ENCODE data around the gene ADGRB3.

ADGRB3 gene

DNA sequence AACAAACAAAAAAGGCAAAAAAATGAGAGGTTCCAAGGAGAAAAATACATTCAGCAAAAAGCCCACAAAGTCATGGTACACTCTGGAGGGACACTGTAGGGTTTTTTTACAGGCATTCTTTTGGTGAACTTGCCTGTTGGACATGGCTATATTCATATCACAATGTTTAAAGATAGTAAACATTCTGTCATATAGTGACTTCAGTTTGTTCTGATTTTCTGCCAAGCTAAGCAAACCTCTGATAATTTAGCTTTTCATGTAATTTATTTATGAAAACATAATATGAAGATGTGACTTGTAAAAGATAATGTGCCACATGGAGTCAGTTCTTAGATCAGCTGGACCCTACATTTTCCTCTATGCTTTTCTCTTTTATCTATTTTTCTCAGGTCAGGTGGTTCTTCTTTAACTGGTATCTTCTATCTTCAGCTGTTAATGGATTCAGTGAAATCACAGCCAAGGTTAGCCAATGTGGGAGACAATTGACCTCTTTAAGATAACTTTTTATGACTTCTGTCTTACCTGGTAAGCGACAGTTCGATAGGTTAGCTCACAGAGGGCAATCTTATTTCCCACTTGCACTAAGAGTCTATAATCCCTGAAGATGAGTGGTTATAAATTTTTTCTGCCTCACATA is 87.9 kb downstream of the ADGRB3 start:
- no peaks in the 10 kb centered on the region for H3K36me3 ChIP-seq
- H3K27me3 ChIP-seq, result no peaks in the 10 kb centered on the region
- H3K4me1 ChIP-seq (ENCODE audit: control insufficient read depth in 1 of 2, insufficient read depth in 1 of 2, low read depth in 1 of 2, low read length in 1 of 2), result no peaks in the 10 kb centered on the region
- no peaks in the 10 kb centered on the region for H3K9me3 ChIP-seq
- no peak overlapping the region for H3K27ac ChIP-seq
- TF ChIP-seq, protein P1, sequence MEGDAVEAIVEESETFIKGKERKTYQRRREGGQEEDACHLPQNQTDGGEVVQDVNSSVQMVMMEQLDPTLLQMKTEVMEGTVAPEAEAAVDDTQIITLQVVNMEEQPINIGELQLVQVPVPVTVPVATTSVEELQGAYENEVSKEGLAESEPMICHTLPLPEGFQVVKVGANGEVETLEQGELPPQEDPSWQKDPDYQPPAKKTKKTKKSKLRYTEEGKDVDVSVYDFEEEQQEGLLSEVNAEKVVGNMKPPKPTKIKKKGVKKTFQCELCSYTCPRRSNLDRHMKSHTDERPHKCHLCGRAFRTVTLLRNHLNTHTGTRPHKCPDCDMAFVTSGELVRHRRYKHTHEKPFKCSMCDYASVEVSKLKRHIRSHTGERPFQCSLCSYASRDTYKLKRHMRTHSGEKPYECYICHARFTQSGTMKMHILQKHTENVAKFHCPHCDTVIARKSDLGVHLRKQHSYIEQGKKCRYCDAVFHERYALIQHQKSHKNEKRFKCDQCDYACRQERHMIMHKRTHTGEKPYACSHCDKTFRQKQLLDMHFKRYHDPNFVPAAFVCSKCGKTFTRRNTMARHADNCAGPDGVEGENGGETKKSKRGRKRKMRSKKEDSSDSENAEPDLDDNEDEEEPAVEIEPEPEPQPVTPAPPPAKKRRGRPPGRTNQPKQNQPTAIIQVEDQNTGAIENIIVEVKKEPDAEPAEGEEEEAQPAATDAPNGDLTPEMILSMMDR (IDR thresholded peaks at IDR 0.05), result no peak
- H3K4me3 ChIP-seq (ENCODE audit: low read depth in 1 of 2, low read length in 1 of 2), result no peak overlapping the region

DNA sequence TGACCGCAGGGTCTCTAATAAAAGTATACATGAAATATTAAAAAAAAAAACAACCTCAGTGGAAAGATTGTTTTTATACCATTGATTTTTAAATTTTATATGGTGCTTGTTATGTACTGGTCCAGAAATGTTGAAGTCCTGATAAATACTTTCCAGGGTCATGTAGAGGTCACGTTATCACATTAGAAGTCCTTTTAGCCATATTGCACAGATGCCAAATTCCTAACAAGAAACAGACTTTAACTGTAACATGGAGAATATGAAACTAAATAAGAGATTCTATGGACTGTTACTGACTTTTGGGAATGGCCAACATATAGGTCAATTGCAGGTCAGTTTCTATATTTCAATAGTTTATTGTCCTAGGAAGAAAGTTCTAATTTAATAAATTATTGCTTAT is 89.0 kb downstream of the ADGRB3 start:
- Histone ChIP-seq H3K4me3 (ENCODE audit: low read depth in 1 of 2, low read length in 1 of 2) (no peak overlapping the region), H3K27me3 (no peaks in the 10 kb centered on the region), H3K9me3 (no peaks in the 10 kb centered on the region), H3K36me3 (no peaks in the 10 kb centered on the region), H3K4me1 (ENCODE audit: control insufficient read depth in 1 of 2, insufficient read depth in 1 of 2, low read depth in 1 of 2, low read length in 1 of 2) (no peaks in the 10 kb centered on the region), H3K27ac (no peak overlapping the region)
- TF ChIP-seq, protein P1 (IDR thresholded peaks at IDR 0.05), result no peak

DNA sequence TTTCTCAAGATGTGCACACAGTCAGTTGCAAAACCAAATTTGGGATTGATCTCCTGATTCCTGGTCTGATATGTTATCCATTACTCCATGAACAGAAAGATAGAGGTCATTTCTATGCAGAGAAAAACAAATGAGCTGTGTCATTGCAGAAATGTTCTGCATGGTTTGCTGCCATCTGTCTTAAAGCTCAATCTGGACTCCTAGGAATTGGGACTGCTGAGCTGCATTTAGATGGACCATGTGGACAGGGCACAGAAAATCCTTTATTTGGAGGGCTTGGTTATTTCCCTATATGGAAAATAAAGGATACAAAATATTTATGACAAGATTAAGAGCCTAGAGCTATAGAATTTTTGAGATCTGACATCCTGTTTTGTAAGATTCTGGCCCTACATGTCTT is 91.3 kb downstream of the ADGRB3 start:
- Histone ChIP-seq H3K27ac (no peak overlapping the region), H3K27me3 (no peaks in the 10 kb centered on the region), H3K9me3 (no peaks in the 10 kb centered on the region), H3K4me1 (ENCODE audit: control insufficient read depth in 1 of 2, insufficient read depth in 1 of 2, low read depth in 1 of 2, low read length in 1 of 2) (no peaks in the 10 kb centered on the region), H3K4me3 (ENCODE audit: low read depth in 1 of 2, low read length in 1 of 2) (no peak overlapping the region), H3K36me3 (no peaks in the 10 kb centered on the region)
- TF ChIP-seq, protein P1 (IDR thresholded peaks at IDR 0.05), result no peak

DNA sequence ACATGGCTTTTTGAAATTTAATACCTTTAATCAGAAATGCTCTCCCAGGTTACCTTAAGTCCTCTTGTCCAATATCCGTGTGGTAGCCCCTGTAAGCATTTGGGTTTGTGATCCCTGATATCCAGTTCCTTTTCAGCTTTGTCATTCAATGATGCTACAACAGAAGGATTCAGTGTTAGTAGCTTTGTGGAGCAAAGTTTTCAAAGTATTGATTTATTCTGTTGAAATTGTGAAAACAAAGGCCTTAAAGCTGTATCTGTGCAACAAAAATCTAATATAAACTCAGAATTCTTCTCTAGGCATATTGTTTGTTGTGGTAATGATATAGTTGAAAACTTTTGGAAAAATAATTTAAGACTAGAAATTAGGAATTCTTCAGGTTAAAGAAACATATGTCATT is 91.9 kb downstream of the ADGRB3 start:
- Histone ChIP-seq H3K36me3 (no peaks in the 10 kb centered on the region), H3K9me3 (no peaks in the 10 kb centered on the region), H3K27me3 (no peaks in the 10 kb centered on the region), H3K27ac (no peak overlapping the region), H3K4me1 (ENCODE audit: control insufficient read depth in 1 of 2, insufficient read depth in 1 of 2, low read depth in 1 of 2, low read length in 1 of 2) (no peaks in the 10 kb centered on the region), H3K4me3 (ENCODE audit: low read depth in 1 of 2, low read length in 1 of 2) (no peak overlapping the region)
- TF ChIP-seq, protein P1 (IDR thresholded peaks at IDR 0.05), result no peak

DNA sequence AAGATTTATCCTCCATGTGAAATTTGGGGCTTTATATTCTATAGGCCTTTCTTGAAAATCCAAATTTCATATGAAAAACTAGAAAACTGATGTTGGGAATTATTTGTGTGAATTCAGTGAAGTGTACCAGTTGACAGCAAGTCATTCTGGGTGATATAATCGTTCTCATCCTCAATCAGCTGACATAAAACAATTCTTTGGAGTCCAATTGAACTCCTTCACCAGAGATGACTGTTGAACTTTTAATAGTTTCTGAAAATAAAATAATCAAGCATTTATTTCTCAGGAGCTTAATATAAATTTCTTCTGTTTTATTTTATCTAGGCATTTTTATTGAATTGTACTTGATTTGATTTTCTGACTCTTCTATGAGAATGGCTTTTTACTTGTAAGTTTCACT is 92.6 kb downstream of the ADGRB3 start:
- H3K4me3 ChIP-seq (ENCODE audit: low read depth in 1 of 2, low read length in 1 of 2), result no peak overlapping the region
- TF ChIP-seq, protein P1 (IDR thresholded peaks at IDR 0.05), result no peak
- no peaks in the 10 kb centered on the region for H3K36me3 ChIP-seq
- H3K27me3 ChIP-seq, result no peaks in the 10 kb centered on the region
- H3K27ac ChIP-seq, result no peak overlapping the region
- H3K4me1 ChIP-seq (ENCODE audit: control insufficient read depth in 1 of 2, insufficient read depth in 1 of 2, low read depth in 1 of 2, low read length in 1 of 2), result no peaks in the 10 kb centered on the region
- H3K9me3 ChIP-seq, result no peaks in the 10 kb centered on the region

Data from neutrophil (primary cell).